Fibroblast of gingiva (primary cell): Measurements from ENCODE around the gene NUMA1.

Experiments
- DNase-seq: peaks from one replicate; pipeline ENCODE4 v3.0.0-alpha.2; 2011; ENCODE audit warnings: low read depth

Gene NUMA1

DNA sequence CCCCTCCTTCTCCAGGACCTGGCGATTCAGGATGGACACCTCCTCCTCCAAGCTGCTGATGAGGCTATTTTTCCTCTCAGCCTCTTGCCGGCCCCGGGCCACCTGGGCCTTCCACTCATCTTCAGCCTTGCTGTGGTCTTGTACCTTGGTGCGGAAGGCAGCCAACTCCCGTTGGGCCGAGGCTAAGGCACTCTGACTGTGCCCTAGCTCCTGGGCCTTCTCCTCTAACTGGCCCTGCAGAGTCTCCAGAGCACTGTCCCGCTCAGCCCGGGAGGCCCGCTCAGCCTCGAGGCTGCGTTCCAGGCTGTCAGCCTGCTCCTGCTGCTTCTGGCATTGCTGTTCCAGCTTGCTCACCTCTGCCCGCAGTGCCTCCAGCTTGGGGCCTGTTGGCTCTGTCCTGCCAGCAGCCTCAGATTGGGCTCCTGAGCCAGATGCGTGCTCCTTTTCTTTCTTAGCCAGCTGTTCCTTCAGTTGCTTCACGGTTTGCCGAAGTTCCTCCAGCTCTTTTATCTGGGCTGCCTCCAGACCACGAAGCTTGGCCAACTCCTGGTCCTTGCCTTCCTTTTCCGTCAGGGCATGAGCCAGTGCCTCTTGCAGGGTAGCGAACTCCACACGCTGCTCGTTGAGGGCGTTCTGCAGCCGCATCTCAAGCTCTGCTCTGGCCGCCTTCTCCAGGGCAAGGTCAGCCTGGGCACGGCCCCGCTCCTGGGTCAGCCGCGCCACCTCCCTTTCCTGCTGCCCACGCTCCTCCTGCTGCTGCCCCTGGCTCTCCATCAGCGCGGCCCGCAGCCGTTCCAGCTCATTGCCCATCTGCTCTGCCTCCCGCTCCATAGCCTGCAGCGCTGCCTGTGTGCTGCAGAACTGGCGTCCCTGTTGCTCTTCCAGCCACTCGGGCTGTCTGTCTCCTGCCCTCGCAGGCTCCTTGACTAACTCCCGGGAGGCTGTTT is 66.3 kb downstream of the NUMA1 start:
- peak; percentile 83 for DNase-seq

DNA sequence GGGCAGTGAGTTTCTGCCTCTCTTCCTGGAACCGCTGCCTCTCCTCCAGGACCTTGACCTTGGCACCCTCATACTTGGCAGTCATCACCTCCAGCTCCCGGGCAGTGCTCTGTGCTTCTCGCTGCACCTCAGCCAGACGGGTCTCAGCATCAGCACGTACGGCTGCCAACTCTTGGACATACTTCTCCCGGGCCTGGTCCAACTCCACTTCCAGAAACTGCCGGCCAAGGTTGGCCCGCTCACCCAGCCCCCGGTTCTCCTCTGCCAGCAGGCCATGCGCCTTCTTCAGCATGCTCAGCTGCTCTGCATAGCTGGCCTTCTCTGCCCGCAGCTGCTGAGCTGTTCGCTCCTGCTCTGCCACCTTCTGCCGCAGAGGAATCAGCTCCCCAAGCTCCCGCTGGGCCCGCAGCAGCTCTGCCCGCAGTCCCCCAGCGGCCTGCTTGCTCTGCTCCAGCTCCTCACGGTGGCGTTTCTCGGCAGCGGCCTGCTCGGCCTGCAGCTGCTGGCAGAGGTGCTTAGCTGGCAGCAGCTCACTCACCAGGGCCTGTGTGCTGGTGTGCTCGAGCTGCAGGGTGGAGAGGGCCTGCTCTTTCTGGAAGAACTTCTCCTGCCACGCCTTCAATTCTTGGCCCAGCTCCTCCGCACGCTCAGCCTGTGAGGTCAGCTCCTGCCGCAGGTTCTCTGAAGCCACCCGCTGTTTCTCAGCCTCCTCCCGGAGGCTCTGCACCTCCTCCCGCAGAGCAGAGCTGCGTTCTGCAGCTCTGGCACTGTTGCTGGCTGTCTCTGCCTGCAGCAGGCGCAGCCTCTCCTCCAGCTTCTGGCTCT is 67.2 kb downstream of the NUMA1 start:
- peak; percentile 83 for DNase-seq

DNA sequence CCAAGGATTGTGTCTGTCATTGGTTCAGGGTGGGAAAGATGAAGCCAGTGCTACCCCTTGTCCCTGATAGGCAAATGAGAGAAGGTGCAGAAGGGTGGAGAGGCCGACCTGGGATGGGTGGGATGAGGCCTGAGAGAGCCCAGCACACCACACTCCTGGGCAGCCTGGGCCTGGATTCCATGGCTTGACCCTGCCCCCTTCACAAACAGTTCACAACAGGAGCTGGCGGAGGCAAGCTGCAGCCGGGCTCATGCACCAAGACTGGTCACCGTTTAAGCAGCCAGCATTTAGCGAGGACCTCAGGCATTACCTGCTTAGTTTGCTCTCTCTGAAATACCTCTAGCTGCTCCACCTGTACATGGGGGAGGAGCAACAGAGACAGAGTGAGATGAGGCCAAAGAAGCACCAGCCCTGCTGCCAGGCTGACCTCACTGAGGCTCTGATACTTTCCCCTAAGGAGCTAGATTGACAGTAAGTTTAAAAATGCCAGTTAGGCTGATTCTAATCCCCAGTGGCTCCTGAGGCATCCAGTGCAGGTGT is 68.2 kb downstream of the NUMA1 start:
- no peak for DNase-seq

DNA sequence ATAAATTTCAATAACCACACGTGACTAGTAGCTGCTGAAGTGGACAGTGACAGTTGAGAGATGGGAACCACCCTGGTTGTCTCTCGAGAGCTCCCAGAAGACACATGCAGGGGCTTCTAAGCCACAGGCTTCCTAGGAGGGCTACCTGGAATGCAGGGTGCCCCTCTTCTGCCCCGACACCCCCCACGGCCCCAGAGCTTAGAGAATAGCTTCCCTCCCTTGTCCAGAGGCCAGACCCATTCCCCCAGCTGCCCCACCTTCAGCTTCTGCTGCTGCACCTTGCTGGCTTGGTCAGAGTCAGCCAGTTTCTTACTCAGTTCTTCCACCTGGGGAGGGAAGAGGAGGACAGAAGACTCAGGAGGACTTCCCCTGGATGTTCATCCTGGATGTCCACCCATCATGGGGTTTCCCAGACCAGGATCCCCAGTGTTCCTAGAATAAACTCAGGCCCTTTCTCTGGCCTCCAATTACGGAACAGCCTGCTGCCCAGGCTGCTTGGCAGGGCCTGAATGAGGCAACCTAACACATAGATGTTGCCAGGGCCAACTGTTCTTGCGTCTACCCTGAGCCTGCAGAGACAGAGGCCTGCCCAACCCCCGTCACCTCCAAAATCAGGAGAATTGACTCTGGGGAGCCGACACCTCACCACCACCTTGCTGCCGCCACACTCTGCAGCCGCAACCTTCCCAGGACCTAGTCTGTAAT is 69.7 kb downstream of the NUMA1 start:
- DNase-seq, result peak; percentile 34

DNA sequence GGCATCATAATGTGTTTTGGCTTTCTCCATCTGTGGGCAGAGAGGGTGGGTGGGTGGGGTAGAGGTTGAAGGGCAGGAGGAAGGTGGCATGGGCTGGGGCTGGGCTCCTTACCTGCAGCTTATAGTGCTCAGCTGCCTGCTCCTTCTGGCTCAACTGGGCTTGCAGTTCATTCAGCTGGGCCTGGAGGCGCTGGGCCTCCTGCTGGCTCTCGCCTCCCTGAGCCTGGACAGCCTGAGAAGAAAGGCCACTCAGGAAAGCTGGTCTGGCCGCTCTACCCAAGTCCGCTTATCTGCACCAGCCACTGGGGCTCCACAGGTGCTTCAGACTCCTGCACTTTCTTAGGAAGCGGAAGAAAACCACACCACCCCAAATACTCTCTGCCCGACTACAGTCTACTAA is 71.2 kb downstream of the NUMA1 start:
- no peak for DNase-seq

DNA sequence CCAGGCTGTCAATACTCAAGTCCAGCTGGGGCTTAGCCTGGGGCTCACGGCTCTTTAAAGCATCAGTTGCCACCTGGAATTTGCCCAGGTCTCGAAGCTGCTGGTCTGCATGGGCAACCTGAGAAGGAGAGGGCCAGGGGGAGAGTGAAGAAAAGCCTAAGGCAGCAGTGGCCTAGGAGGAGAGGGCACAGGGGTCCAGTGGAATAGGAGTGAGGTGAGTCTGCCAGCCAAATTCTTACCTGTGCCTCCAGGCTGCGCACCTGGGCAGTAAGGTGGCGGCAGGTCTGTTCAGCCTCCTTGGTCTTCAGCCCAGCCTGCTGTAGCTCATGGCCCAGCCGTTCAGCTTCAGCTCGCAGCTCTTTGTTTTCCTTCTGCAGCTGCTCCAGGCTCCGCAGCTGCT is 71.6 kb downstream of the NUMA1 start:
- DNase-seq, result no peak

DNA sequence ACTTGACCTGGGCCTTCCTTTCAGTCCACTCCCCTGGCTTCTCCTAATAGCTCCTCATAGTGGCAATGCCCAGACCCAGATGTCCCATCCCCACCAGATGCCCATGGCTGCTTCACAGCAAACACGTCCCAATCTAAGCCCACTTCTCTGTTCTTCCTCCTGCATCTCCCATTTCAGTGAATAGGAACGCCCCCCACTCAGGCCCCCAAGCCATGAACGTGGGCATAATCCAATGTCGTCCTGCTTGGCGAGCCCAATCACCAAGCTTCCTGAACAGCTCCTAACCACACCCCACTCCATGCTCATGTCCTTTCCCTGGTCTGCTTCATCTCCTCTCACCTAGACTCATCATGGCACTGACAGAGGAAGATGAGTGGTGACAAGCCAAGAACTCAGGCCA is 72.8 kb downstream of the NUMA1 start:
- DNase-seq, result no peak

DNA sequence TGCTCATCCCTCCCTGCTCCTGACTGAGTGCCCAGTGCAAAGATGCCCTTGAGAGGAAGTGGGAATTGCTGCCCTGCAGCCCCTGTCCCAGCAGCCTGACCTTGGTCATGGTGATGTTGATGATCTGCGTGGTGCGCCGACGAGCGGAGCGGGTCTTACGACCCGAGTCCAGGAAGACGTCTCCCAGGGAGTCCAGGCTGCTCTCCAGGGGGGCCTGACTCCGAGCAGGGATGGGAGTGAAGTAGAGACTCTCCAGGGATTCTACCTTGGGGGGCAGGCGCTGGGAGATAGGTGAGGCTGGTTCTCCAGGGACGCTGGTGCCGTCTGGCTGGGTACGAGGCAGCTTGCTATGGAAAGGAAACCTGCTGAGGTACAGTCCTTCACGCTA is 73.3 kb downstream of the NUMA1 start:
- DNase-seq, result no peak

DNA sequence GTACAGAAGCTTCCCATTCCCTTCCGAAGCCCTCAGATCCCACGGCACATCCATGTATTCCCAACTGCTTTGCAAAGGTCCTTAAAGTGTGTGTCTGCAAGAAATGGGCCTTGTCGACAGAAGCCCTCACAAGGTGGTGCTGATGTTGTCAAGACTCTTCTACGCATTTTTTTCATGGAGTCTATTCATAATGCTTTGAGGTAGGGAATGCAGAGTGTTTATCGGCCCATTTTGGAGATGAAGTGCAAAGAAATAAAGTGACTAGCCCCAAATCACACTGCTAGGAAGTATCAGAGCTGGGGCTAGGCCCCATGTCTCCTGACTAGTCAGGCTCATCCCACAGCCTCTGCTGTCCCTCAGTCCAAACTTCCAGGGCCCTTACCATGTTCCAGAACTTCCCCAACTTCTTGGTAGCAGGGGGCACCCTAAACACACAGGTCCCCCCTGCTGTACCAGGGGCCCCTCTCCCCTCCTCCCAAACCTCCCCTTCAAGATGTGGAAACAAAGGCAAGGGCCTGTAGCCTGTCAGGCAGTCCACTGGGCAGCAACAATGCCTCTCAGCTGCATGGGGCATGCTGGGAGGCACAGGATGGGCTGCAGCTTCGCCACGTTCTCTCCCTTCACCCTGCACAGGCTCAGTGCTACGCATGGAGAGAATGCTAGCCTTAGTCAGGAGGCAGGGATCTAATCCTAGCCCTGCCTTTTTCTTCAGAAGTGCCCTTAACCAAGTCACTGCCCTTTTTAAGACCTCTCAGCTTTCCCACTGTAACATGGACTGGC is 73.8 kb downstream of the NUMA1 start:
- DNase-seq, result no peak

DNA sequence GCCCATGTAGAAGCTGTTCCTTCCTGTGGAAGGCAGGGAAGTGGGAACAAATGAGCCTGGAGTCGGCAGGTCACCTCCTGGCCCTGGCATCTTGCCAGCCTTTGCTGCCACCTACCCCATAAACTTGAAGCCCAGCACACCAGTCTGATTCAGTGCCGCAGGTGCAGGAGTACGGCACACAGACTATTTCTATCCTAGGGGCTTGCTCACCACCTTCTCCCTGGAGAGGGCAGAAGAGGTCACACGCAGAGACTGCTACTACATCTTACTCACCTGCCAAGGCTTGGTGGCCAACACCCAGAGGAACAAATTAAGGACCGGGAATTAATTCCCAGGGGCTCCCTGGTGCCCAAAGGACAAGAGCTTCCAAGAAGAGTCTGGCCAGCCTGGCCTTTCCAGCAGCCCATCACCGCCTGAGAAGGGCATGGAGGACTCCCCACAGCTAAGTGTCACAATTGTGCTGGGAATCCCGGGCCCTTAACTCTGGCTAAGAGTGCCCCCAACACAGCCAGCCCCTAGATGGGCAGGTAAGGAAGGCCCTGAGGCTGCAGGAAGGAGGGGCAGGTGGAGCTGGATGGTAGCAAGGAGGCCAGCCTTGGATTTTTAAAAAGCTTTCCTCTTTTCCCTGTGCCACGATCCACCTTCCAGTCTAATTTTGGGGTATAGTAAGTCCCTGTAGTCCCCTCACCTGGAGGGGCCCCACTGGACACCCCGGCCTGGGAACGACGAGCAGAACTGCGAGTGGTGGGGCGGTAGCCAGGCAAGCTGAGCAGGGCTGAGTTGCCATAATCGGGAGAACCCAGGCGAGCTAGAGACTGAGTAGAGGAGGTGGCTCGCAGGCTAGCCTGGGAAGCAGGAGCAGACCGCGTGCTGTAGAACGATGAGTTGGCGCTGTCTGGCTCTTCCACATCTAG is 74.7 kb downstream of the NUMA1 start:
- DNase-seq, result no peak

DNA sequence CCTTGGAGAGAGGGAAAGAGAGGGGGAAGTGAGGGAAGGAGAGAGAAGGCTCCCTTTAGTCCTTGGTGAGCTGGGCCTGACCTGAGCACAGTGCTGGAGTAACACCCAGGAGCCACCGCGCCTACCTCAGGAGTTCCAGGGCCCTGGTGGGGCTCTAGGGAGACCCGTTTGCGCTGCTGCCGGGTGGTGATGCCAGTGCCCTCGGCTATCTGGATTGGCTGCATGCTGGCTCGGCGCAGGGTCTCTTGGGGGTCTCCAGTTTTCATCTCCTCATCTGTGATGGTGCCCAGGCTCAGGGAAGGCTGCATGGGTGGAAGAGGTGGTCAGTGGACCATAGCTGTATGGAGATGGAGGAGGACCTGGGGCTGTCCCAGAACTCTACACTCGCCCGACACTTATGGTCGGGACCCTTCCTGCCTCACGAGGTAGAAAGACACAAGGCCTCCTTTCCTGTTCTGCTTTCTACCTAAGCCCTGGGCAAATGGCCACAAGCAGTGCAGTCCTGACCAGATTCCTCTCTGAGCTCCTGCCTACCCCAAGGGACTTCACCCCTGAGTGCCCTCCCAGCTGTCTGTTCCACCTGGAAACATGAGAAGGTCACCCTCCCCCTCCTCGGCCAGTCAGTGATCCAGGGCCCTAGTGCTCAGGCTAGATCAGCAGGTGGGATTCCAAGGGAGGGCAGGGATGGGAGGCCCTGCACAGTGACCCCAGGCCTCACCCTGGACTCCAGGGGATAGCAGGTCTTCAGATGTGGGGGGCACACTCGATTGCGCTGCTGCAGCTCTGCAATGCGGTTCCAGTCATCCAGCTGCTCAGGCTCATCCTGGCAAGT is 75.6 kb downstream of the NUMA1 start:
- DNase-seq, result no peak

DNA sequence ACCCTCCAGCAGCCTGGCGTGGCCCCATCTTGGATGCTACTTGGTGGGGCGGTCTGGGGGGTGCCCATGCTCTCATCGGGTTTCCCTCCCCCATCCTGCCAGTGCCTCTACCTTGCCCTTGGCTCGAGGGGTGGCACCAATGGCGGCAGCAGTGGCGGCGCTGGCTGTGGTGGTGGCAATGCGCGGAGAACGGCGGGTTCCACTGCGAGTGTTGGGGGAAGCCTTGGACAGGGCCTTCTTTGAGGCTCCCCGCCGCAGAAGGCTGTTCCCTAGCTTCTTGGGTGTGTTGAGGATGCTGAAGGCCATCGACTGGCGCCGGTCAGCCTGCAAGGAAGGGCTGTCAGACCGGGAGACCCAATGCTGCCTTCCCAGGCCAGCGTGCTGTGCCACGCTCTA is 76.6 kb downstream of the NUMA1 start:
- no peak for DNase-seq

DNA sequence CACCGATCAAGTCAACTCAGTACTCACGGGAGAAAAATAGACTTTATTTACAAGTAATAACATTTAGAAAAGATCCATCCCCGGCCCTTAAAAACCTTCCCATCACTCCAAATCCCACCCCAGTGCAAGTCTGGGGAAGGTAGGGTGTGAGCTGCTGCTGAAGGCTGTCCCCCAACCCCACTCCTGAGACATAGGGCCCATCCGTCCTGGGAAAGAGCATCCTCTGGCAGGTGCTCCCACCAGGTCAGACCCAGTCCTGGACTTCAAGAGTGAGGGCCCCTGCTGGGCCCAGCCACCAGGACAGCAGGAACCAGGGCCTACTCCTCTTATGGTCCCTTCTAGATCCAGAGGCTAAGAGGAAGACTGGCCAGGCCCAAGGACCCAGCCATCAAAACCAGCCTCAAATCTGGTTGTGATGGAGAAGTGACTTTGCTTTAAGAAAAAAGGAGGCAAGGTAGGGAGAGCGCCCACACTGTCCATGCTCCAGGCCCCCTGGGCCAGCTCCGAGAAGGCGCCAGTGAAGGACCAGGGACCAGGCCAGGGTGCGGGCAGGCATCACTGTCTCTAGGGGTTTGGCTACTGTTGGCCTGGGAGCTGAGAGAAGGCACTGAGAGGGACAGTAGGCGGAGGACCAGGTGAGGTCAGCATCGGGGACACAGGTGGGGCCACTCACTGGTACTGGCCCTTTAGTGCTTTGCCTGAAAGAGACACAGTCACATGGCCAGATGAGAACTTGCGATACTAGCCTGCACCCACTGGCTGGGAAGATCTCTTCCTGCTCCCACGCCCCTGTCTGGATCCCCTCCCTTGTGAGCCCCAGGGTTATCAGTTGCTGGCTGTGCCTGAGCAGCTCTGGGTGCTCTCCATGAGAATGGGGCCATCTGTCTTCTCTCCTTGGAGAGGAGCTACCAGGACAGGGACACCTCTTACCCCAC is 77.2 kb downstream of the NUMA1 start:
- DNase-seq, result no peak

DNA sequence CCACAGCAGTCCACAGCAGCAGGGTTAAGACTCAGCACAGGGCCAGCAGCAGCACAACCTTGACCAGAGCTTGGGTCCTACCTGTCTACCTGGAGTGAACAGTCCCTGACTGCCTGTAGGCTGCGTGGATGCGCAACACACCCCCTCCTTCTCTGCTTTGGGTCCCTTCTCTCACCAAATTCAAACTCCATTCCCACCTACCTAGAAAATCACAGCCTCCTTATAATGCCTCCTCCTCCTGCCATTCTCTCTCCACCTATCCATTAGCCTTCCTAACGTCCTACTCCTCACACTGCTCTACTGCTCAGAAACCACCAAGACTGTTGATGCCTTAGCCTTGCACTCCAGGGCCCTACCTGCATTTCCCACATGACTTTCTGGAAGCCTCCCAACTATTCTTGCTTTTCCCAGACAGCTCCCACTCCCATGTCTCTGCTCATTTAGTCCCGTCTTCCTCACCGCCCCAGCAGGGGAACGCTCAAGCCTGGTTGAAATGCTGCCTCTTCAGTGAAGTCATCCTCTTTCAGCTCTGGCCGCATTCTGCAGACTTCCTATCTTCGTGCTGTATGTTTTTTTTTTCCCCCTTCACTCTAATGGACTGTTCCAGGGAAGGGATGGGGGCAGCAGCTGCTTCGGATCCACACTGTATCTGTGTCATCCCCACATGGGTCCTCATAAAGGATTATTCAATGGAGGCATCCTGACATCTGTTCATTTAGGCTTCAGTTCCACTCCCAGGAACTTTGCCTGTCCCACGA is 78.3 kb downstream of the NUMA1 start:
- DNase-seq, result no peak

DNA sequence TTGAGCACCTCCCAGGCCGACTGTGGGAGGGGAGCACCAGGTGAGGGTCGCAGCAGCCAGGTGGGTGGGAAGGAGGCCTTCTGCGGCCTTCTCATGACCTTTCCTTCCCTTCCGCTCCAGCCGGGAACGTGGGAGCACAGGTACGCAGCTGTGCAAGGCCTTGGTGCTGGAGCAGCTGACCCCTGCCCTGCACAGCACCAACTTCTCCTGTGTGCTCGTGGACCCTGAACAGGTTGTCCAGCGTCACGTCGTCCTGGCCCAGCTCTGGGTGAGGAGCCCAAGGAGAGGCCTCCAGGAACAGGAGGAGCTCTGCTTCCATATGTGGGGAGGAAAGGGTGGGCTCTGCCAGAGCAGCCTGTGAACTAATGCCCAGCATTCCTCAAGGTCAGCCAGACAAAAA is 79.1 kb downstream of the NUMA1 start:
- no peak for DNase-seq

DNA sequence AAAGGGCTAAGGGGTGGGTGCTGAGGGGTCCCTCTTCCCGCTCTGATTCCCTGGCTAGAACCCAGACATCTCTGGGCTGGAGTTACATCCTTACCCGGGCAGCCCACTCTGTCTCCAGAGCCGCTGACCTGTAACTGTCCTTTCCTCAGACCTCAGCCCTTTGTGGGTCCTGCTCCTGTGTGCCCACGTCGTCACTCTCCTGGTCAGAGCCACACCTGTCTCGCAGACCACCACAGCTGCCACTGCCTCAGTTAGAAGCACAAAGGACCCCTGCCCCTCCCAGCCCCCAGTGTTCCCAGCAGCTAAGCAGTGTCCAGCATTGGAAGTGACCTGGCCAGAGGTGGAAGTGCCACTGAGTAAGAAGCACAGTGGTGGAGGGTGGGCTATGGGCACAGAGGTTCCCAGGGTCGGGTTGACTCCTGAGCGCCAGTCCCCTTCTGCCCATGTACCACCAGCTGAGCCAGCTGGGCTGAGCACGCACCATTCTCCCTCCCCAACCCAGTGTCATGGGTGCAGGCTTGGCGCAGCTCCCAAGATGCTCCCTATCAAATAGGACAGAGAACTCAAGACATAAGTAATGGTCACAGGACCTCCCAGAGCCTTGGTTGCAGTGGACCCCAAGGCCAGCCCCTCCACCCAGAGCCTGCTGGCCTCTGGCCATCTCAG is 80.0 kb downstream of the NUMA1 start:
- DNase-seq, result no peak

DNA sequence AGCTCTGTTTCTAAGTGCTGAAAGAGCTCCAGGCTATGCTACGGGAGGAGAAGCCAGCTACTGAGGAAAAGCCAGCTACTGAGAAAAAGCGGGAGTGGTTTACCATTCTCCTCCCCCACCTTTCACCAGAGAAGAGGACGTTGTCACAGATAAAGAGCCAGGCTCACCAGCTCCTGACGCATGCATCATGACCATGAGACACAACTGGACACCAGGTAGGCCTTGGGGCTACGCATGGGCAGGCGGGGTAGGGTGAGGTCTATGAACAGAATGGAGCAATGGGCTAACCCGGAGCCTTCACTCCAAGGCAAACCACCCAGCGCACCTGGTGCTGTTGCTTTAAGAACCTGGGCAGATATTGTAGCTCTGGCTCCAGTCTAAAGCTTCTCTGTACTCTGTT is 80.5 kb downstream of the NUMA1 start:
- DNase-seq, result no peak
